GM12878 (cell line): Measurements from ENCODE around the gene MEIS1. TPM values are rescaled to one million over a fixed set of nuclear protein-coding genes. Genes with fewer than 3 reads are reported as not detected.

Experiments
- ATAC-seq: fragments of 200-7000 bp; cut with Tn5 transposase; 3 replicates; pipeline ENCODE4 v1.9.1; 2020; ENCODE audit warnings: mild to moderate bottlenecking, moderate library complexity
- BruUV-seq: library from RNA; stranded (reverse); fragments of 400-500 nt; replicated peaks from 2 replicates; lab custom pipeline; 2021; lab: Mats Ljungman, UMichigan
- CTCF ChIA-PET: fragments of 300-600 bp; sonication (Branson Sonifier 250); formaldehyde crosslinking; extraction: SDS; loops from one replicate; lab custom pipeline; 2021; ENCODE audit warnings: inconsistent platforms; lab: Yijun Ruan, JAX
- POLR2A ChIA-PET: fragments of 350-600 bp; formaldehyde crosslinking; extraction: SDS; loops from one replicate; lab custom pipeline; 2021; ENCODE audit warnings: inconsistent platforms; lab: Charles Lee
- RAD21 ChIA-PET: fragments of 300-600 bp; sonication (Branson Sonifier 250); formaldehyde crosslinking; loops from one replicate; lab custom pipeline; 2023; ENCODE audit warnings: antibody characterized with exemption; ENCODE audit not compliant: unreplicated experiment; lab: Charles Lee
- SMC1A ChIA-PET: fragments of 300-600 bp; sonication (Branson Sonifier 250); formaldehyde crosslinking; loops from one replicate; lab custom pipeline; 2023; ENCODE audit not compliant: unreplicated experiment, uncharacterized antibody; lab: Charles Lee
- DNase-seq: peaks from one replicate; pipeline ENCODE4 v3.0.0-alpha.2; 2011; ENCODE audit warnings: low read depth, low spot score
- FAIRE-seq: peaks from 3 replicates; lab custom pipeline; 2011; peaks lifted over from hg19 to GRCh38; lab: Jason Lieb, UNC
- H2AFZ ChIP-seq: 2 replicates; pipeline ENCODE4 v1.6.0; 2011; ENCODE audit warnings: low read depth, low read length, control low read depth; ENCODE audit not compliant: control insufficient read depth
- H3K27ac ChIP-seq: 2 replicates; pipeline ENCODE4 v1.5.1; 2011; ENCODE audit warnings: control low read depth; ENCODE audit not compliant: control insufficient read depth, insufficient read depth
- H3K27me3 ChIP-seq, 2 experiments: replicated peaks in 1 of 2; 2 replicates each; pipeline versions ENCODE4 v1.6.0 to v1.6.1; 2011; ENCODE audit warnings: low read length in 1 of 2; ENCODE audit not compliant: control insufficient read depth in 2 of 2, insufficient read depth in 2 of 2
- H3K36me3 ChIP-seq, 2 experiments: 2 replicates each; pipeline ENCODE4 v1.5.1; 2011; ENCODE audit warnings: low read length in 1 of 2; ENCODE audit not compliant: control insufficient read depth in 2 of 2, insufficient read depth in 2 of 2
- H3K4me1 ChIP-seq: 2 replicates; pipeline ENCODE4 v1.6.1; 2011; ENCODE audit warnings: mild to moderate bottlenecking, low read length, moderate library complexity, mixed read lengths; ENCODE audit not compliant: control insufficient read depth, insufficient read depth
- H3K4me2 ChIP-seq: 2 replicates; pipeline ENCODE4 v1.6.0; 2011; ENCODE audit warnings: control low read depth; ENCODE audit not compliant: control insufficient read depth, insufficient read depth
- H3K4me3 ChIP-seq: fragments of 200-600 bp; sonication (generic); 2 replicates; pipeline ENCODE4 v1.5.1; 2016
- H3K79me2 ChIP-seq: 2 replicates; pipeline ENCODE4 v1.6.0; 2011; ENCODE audit warnings: low read length; ENCODE audit not compliant: control insufficient read depth, insufficient read depth
- H3K9ac ChIP-seq: 2 replicates; pipeline ENCODE4 v1.8.0; 2011; ENCODE audit warnings: low read length, control low read depth, mixed read lengths; ENCODE audit not compliant: control insufficient read depth, insufficient read depth
- H3K9me3 ChIP-seq: replicated peaks from 3 replicates; pipeline ENCODE4 v1.5.1; 2011; ENCODE audit warnings: mild to moderate bottlenecking, low read length; ENCODE audit not compliant: control insufficient read depth, insufficient read depth
- H4K20me1 ChIP-seq: 2 replicates; pipeline ENCODE4 v1.6.0; 2011; ENCODE audit not compliant: control insufficient read depth, insufficient read depth
- ATF7 ChIP-seq: fragments of 450-650 bp; IDR thresholded peaks from 2 replicates; pipeline ENCODE4 v1.6.1; 2016; ENCODE audit warnings: low read depth, mild to moderate bottlenecking
- CBX5 ChIP-seq: sonication (generic); IDR thresholded peaks from 2 replicates; pipeline ENCODE4 v1.6.1; 2016; ENCODE audit warnings: low read depth, moderate library complexity, mild to moderate bottlenecking, inconsistent platforms
- CEBPZ ChIP-seq: fragments of 150-350 bp; IDR thresholded peaks from 2 replicates; pipeline ENCODE4 v1.6.1; 2016; ENCODE audit warnings: low read depth, low read length
- ESRRA ChIP-seq: IDR thresholded peaks from 2 replicates; pipeline ENCODE4 v1.6.1; 2012; ENCODE audit warnings: mild to moderate bottlenecking, low read length, improper control_type of control experiment
- FOS ChIP-seq: IDR thresholded peaks from 3 replicates; pipeline ENCODE4 v1.6.1; 2011; ENCODE audit warnings: borderline replicate concordance; ENCODE audit not compliant: insufficient read length; ENCODE audit errors: extremely low read depth
- GABPA ChIP-seq: IDR thresholded peaks from 2 replicates; pipeline ENCODE4 v1.6.1; 2014; ENCODE audit warnings: antibody characterized with exemption, low read depth, mild to moderate bottlenecking, inconsistent platforms
- GATAD2B ChIP-seq: fragments of 450-650 bp; conservative IDR thresholded peaks from 2 replicates; pipeline ENCODE4 v1.6.1; 2017; ENCODE audit warnings: low read depth, mild to moderate bottlenecking, moderate library complexity
- HDGF ChIP-seq: fragments of 450-650 bp; IDR thresholded peaks from 2 replicates; pipeline ENCODE4 v1.6.1; 2016; ENCODE audit warnings: antibody characterized with exemption
- IRF4 ChIP-seq: IDR thresholded peaks from 2 replicates; pipeline ENCODE4 v1.6.1; 2011; ENCODE audit warnings: low read depth, low read length
- KAT2A ChIP-seq: conservative IDR thresholded peaks from 2 replicates; pipeline ENCODE4 v1.6.1; 2011; ENCODE audit warnings: low read depth, low read length; ENCODE audit not compliant: control insufficient read depth
- NFIC ChIP-seq: IDR thresholded peaks from 2 replicates; pipeline ENCODE4 v1.6.1; 2012; ENCODE audit warnings: low read depth, mild to moderate bottlenecking, inconsistent platforms, low read length, moderate library complexity
- NRF1 ChIP-seq: conservative IDR thresholded peaks from 2 replicates; pipeline ENCODE4 v1.6.1; 2011; ENCODE audit warnings: mild to moderate bottlenecking, low read depth, low read length, improper control_type of control experiment
- SMC3 ChIP-seq: IDR thresholded peaks from 2 replicates; pipeline ENCODE4 v1.6.1; 2011; ENCODE audit warnings: low read length, improper control_type of control experiment, borderline replicate concordance
- SP1 ChIP-seq: IDR thresholded peaks from one replicate; pipeline ENCODE4 v1.6.1; 2011; ENCODE audit warnings: low read depth, low read length
- SREBF2 ChIP-seq: IDR thresholded peaks from 2 replicates; pipeline ENCODE4 v1.6.1; 2012; ENCODE audit warnings: mild to moderate bottlenecking, low read length
- STAT3 ChIP-seq: IDR thresholded peaks from 2 replicates; pipeline ENCODE4 v1.6.1; 2011; ENCODE audit warnings: low read depth, low read length, improper control_type of control experiment
- YBX1 ChIP-seq: fragments of 450-650 bp; IDR thresholded peaks from 2 replicates; pipeline ENCODE4 v1.6.1; 2016; ENCODE audit warnings: antibody characterized with exemption
- ZBED1 ChIP-seq: IDR thresholded peaks from 2 replicates; pipeline ENCODE4 v1.6.1; 2016; ENCODE audit warnings: borderline replicate concordance
- ZNF622 ChIP-seq: fragments of 450-650 bp; IDR thresholded peaks from 2 replicates; pipeline ENCODE4 v1.6.1; 2017; ENCODE audit warnings: mild to moderate bottlenecking, inconsistent platforms
- WGBS: methylation state at CpG from one replicate; pipeline ENCODE4 v1.1.6; 2016; ENCODE audit warnings: low lambda C conversion rate; ENCODE audit not compliant: insufficient replicate concordance, insufficient coverage; ENCODE audit errors: missing lambda C conversion rate; 5-methylcytosine and 5-hydroxymethylcytosine counted together
- in situ Hi-C: fragments of 300-500 bp; cut with MboI; formaldehyde crosslinking; loops from 9 replicates; pipeline ENCODE4 v1.14.3; 2018; ENCODE audit warnings: mixed read lengths
- intact Hi-C: fragments of 100-400 bp; cut with micrococcal nuclease; formaldehyde crosslinking; loops from one replicate; pipeline ENCODE4 v1.14.2; 2022; ENCODE audit not compliant: unreplicated experiment
- polyA plus RNA-seq, 11 experiments: library from polyadenylated mRNA; depleted of rRNA in 4 of 11; unstranded in 6 of 11; stranded (reverse) in 5 of 11; fragments of >200 nt; fragmentation: Nextera tagmentation in 4 of 11; fragmentation: Illumina TruSeq in 1 of 11; extraction: Ambion mirVana in 4 of 11; extraction: Trizol in 1 of 11; gene quantifications; 1 replicate in 1 of 11; 2 replicates in 10 of 11; pipeline versions ENCODE4 v1.2.1 to v1.2.3, GENCODE V29; 2011 to 2016; ENCODE audit warnings: inconsistent platforms in 2 of 11, missing spikeins in 2 of 11, low read depth in 1 of 11
- total RNA-seq, 4 experiments: library from RNA; depleted of rRNA in 3 of 4; stranded (reverse); fragments of >200 nt in 3 of 4; fragmentation: Illumina TruSeq in 1 of 4; extraction: Trizol in 1 of 4; gene quantifications; 2 replicates each; pipeline versions ENCODE4 v1.2.1 to v1.2.3, GENCODE V29; 2013 to 2021

MEIS1 gene
- total and polyA plus RNA-seq, 10 of the 15 experiments (the other 5 are each of a cell fraction or from before 2014, with no cell fraction given), result 0.04 to 0.31 (median 0.14) TPM; not detected in 6

- ATAC-seq, result no peak
- H3K4me3 ChIP-seq, result no peak overlapping the region
- in situ Hi-C loops, result no loop called here
- CTCF ChIA-PET, result no interaction called here
- H3K27ac ChIP-seq, result no peak overlapping the region
- SMC1A ChIA-PET, result no interaction called here
- H3K9me3 ChIP-seq, result no peaks in the 10 kb centered on the region
- H4K20me1 ChIP-seq, result no peaks in the 10 kb centered on the region
- no peak for FAIRE-seq
- intact Hi-C loops, result no loop called here
- H3K9ac ChIP-seq, result no peak overlapping the region
- no peaks in the 10 kb centered on the region for H3K79me2 ChIP-seq
- 14% methylated on average over 5 of the region's 5 CpGs for WGBS
- no peaks in the 10 kb centered on the region for H3K4me1 ChIP-seq
- no TSS peak for BruUV-seq
- TF ChIP-seq ESRRA (no peak), ZBED1 (no peak), SP1 (no peak), GATAD2B (no peak), YBX1 (no peak), HDGF (no peak), KAT2A (no peak), NFIC (no peak), NRF1 (no peak), SMC3 (no peak), FOS (no peak), STAT3 (no peak), CBX5 (no peak), ATF7 (no peak), GABPA (no peak), CEBPZ (no peak), IRF4 (no peak), SREBF2 (no peak), ZNF622 (no peak)
- TF ChIP-seq, all 136 proteins: peak for 0
- POLR2A ChIA-PET, result no interaction called here
- Histone ChIP-seq H3K36me3 (no peaks in the 10 kb centered on the region), H2AFZ (no peak overlapping the region), H3K27me3 (no peaks in the 10 kb centered on the region), H3K4me2 (no peak overlapping the region)
- DNase-seq, result no peak
- RAD21 ChIA-PET, result no interaction called here
Measured at GRCh38 chr2:66525606-66526005, 90.7 kb downstream of the MEIS1 start.
